BLaER1 treated with 17β-estradiol and CSF1 and Interleukin-3, amounts not matched to agents 10 nM and 100 nM (cell line): ENCODE results near the gene ADAMTS2.

ENCODE experiments used
- H3K27ac ChIP-seq, 11 experiments: shearing (Covaris generic); formaldehyde crosslinking; 2 replicates each; pipeline ENCODE4 v1.8.1; 2022
- H3K27me3 ChIP-seq, 11 experiments: shearing (Covaris generic); formaldehyde crosslinking; 2 replicates each; pipeline ENCODE4 v1.8.1; 2022
- H3K36me3 ChIP-seq, 11 experiments: shearing (Covaris generic); formaldehyde crosslinking; 2 replicates each; pipeline ENCODE4 v1.8.1; 2022
- H3K4me1 ChIP-seq, 10 experiments: shearing (Covaris generic); formaldehyde crosslinking; 2 replicates each; pipeline ENCODE4 v1.8.1; 2022
- H3K4me2 ChIP-seq, 11 experiments: shearing (Covaris generic); formaldehyde crosslinking; 2 replicates each; pipeline ENCODE4 v1.8.1; 2022
- H3K4me3 ChIP-seq, 10 experiments: shearing (Covaris generic); formaldehyde crosslinking; 2 replicates each; pipeline ENCODE4 v1.8.1; 2022
- H3K9ac ChIP-seq, 11 experiments: shearing (Covaris generic); formaldehyde crosslinking; 2 replicates each; pipeline ENCODE4 v1.8.1; 2022
- H3K9me3 ChIP-seq, 11 experiments: shearing (Covaris generic); formaldehyde crosslinking; replicated peaks in 1 of 11; 2 replicates each; pipeline ENCODE4 v1.8.1; 2022
- H4K20me1 ChIP-seq, 11 experiments: shearing (Covaris generic); formaldehyde crosslinking; 2 replicates each; pipeline ENCODE4 v1.8.1; 2022
- Cebpa-rat ChIP-seq, 11 experiments: shearing (Covaris generic); IDR thresholded peaks; 2 replicates each; pipeline ENCODE4 v1.8.1; 2022

Gene ADAMTS2

DNA sequence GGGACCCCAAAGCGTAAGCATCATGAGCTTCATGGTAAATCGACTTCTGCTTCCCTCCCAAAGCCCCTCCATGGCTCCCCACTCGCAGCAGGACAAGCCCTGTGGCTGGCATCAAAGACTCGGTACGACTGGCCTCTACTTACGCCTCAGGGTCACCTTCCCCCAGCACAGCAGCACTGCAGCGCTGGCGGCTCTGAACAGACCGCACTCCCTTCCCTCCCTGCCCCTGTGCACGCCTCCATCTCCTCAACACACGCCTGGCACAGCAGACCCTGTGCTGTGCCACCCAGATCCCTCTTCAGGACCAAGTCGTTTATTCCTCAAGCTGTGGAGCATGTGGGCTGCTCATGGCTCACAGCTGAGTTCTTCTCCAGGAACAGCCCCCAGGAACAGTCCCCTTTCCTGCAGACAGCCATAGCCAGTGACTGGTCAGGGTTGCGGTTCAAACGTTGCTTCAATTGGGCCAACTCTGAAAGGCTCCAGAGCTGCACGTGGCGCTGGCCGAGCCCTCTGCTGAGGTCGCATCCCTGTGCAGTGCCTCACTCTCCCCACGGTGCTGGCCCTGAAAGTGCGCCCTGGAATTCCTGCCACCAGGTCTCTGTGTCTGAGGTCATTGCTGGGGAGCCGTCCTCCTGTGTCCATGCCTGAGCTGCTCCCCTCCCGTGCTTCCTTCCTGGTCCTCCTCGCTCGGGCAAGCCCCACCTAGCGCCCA is 197.1 kb downstream of the ADAMTS2 start:
- Histone ChIP-seq H4K20me1 (no peaks in the 10 kb centered on the region), H3K9me3 (peaks cover 0 to 8% (median 0%) of the 10 kb centered on the region in 11 experiments; a peak in 2 of 22 replicates), H3K4me2 (no peak overlapping the region), H3K36me3 (no peaks in the 10 kb centered on the region), H3K4me3 (no peak overlapping the region), H3K27ac (no peak overlapping the region), H3K27me3 (no peaks in the 10 kb centered on the region), H3K9ac (no peak overlapping the region), H3K4me1 (peaks cover 4 to 13% (median 7%) of the 10 kb centered on the region in 10 experiments)
- TF ChIP-seq Cebpa-rat (IDR thresholded peaks at IDR 0.05): no peak

- no peak for TF ChIP-seq Cebpa-rat (IDR thresholded peaks at IDR 0.05)
- Histone ChIP-seq H3K27ac (no peak overlapping the region), H3K9me3 (peaks cover 0 to 8% (median 0%) of the 10 kb centered on the region in 11 experiments; a peak in 2 of 22 replicates), H3K4me1 (peaks cover 15 to 31% (median 25%) of the 10 kb centered on the region in 10 experiments), H4K20me1 (no peaks in the 10 kb centered on the region), H3K4me2 (peak overlapping the region in 5 of 11 experiments; percentile 3 to 42 (median 16); a peak in 4 of 22 replicates), H3K9ac (no peak overlapping the region), H3K36me3 (no peaks in the 10 kb centered on the region), H3K4me3 (no peak overlapping the region), H3K27me3 (no peaks in the 10 kb centered on the region)
These were observed 199.0 kb downstream of the ADAMTS2 start for GRCh38 chr5:179146277-179146676.

DNA sequence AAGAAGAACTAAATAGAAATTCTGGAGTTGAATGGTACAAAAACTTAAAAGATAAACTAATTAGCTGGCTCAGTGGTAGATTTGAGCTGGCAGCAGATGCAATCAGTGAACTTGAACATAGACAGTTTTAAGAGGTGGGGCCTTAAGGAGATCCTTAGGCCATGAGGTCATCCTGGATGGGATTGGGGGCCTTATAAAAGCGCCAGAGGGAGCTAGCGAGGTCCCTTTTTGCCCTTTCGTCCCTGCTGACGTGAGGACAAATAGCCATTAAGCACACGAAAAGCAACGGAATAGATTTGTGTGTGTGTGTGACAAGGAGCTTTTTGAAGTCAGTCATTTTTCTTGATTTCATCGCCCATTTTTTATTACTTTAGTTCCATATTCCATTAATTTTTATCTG is 201.8 kb downstream of the ADAMTS2 start:
- Histone ChIP-seq H3K4me2 (peak overlapping the region; percentile 54 to 77 (median 70); a peak in 21 of 22 replicates), H3K27me3 (no peaks in the 10 kb centered on the region), H3K9me3 (peaks cover 0 to 8% (median 0%) of the 10 kb centered on the region in 11 experiments; a peak in 2 of 22 replicates), H3K27ac (peak overlapping the region in 7 of 11 experiments; percentile 45 to 69 (median 57); a peak in 15 of 22 replicates), H3K9ac (0 out of 22 replicates have a peak overlapping the region, but pooled peaks of 1 of the 11 experiments have one; percentile 45), H4K20me1 (no peaks in the 10 kb centered on the region; a peak in 1 of 22 replicates), H3K36me3 (no peaks in the 10 kb centered on the region), H3K4me1 (peaks cover 15 to 47% (median 35%) of the 10 kb centered on the region in 10 experiments), H3K4me3 (no peak overlapping the region)
- TF ChIP-seq Cebpa-rat (IDR thresholded peaks at IDR 0.05): no peak

GRCh38 chr5:179142434-179143198 is 202.6 kb downstream of the ADAMTS2 start:
- H3K27ac ChIP-seq: peak overlapping the region in 8 of 11 experiments; percentile 12 to 69 (median 52); a peak in 17 of 22 replicates
- no peaks in the 10 kb centered on the region for H3K36me3 ChIP-seq
- H3K4me2 ChIP-seq: peak overlapping the region; percentile 54 to 77 (median 70)
- H3K9me3 ChIP-seq: peaks cover 0 to 8% (median 0%) of the 10 kb centered on the region in 11 experiments; a peak in 2 of 22 replicates
- H3K4me1 ChIP-seq: peaks cover 15 to 55% (median 44%) of the 10 kb centered on the region in 10 experiments
- H3K9ac ChIP-seq: peak overlapping the region in 5 of 11 experiments; percentile 7 to 45 (median 25); a peak in 6 of 22 replicates
- H3K27me3 ChIP-seq: no peaks in the 10 kb centered on the region
- no peaks in the 10 kb centered on the region; a peak in 1 of 22 replicates for H4K20me1 ChIP-seq
- no peak overlapping the region for H3K4me3 ChIP-seq
- TF ChIP-seq Cebpa-rat (IDR thresholded peaks at IDR 0.05): no peak

GRCh38 chr5:179141867-179142266 is 203.4 kb downstream of the ADAMTS2 start:
- Histone ChIP-seq H3K9ac (peak overlapping the region in 3 of 11 experiments; percentile 17 to 45 (median 25); a peak in 1 of 22 replicates), H4K20me1 (no peaks in the 10 kb centered on the region; a peak in 1 of 22 replicates), H3K27ac (peak overlapping the region in 5 of 11 experiments; percentile 43 to 69 (median 67); a peak in 10 of 22 replicates), H3K4me2 (peak overlapping the region in 9 of 11 experiments; percentile 54 to 72 (median 69); a peak in 17 of 22 replicates), H3K27me3 (no peaks in the 10 kb centered on the region), H3K36me3 (no peaks in the 10 kb centered on the region), H3K4me1 (peaks cover 15 to 63% (median 44%) of the 10 kb centered on the region in 10 experiments), H3K4me3 (no peak overlapping the region), H3K9me3 (peaks cover 0 to 8% (median 0%) of the 10 kb centered on the region in 11 experiments; a peak in 2 of 22 replicates)
- no peak for TF ChIP-seq Cebpa-rat (IDR thresholded peaks at IDR 0.05)

DNA sequence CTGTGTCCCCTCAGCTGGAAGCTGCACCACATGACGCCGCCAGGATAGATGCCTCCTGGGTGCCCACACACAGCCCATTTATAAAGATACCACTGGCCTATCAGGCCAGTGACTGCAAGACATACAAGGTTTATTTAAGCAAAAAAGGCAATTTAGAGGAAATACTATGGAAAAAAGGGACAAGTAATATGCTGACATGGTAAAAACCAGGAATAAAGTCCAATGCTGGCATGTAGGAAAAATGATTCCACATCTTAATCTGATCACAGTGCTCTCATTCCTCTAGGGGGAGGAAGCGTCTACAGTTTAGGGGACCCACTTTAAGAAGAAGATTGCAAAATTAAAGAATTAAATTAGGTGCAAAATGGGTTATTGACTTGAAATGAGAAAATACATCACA is 205.0 kb downstream of the ADAMTS2 start:
- Histone ChIP-seq H3K9me3 (peaks cover 0 to 7% (median 0%) of the 10 kb centered on the region in 11 experiments; a peak in 2 of 22 replicates), H3K36me3 (no peaks in the 10 kb centered on the region), H3K4me1 (peaks cover 15 to 60% (median 42%) of the 10 kb centered on the region in 10 experiments), H3K27ac (no peak overlapping the region), H3K9ac (no peak overlapping the region), H3K4me3 (no peak overlapping the region), H4K20me1 (no peaks in the 10 kb centered on the region; a peak in 1 of 22 replicates), H3K4me2 (no peak overlapping the region), H3K27me3 (no peaks in the 10 kb centered on the region)
- no peak for TF ChIP-seq Cebpa-rat (IDR thresholded peaks at IDR 0.05)

GRCh38 chr5:179139936-179140235 is 205.4 kb downstream of the ADAMTS2 start:
- Histone ChIP-seq H3K9me3 (peaks cover 0 to 5% (median 0%) of the 10 kb centered on the region in 11 experiments; a peak in 1 of 22 replicates), H3K4me3 (no peak overlapping the region), H4K20me1 (no peaks in the 10 kb centered on the region; a peak in 1 of 22 replicates), H3K27ac (no peak overlapping the region), H3K4me2 (no peak overlapping the region), H3K4me1 (peaks cover 15 to 60% (median 42%) of the 10 kb centered on the region in 10 experiments), H3K36me3 (no peaks in the 10 kb centered on the region), H3K27me3 (no peaks in the 10 kb centered on the region), H3K9ac (no peak overlapping the region)
- no peak for TF ChIP-seq Cebpa-rat (IDR thresholded peaks at IDR 0.05)

DNA sequence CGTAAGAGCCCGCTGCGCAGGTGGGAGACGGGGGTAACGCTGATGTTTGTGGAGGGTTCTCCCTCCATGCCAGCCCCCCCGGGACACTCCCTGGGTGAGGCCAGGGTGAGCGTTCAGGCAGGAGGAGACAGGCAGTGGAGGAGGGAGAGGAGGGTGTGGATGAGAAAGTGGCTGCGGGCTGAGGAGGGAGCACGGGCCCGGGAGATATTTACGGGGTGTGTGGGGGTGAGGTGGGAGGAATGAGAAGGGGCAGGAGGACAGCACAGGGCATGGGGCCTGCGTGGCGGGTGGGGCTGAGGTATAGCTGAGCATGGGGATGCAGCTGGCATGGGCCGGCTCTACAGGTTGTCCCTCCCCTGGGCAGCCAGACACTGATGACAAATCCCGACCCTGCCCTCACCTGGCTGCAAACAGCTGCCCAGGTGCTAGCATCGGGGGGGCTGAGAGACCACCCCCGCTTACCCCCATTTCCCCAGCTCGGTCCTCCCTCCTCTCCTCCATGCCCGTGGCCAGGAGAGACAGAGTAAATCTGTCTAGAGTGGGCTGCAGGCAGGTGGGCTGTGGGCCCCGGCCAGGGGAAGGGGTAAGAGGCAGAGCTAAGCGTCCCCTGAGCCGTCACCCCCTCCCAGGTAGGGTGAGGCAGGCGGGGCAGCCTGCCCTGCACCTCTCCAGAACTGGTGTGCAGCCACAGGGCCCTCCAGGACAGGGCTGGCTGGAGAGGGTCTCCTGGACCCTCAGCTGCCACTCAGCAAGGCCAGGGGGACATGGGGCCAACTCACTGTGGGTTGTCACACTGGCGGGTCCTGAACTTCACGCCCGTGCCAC is 205.9 kb downstream of the ADAMTS2 start:
- H3K4me2 ChIP-seq: peak overlapping the region in 7 of 11 experiments; percentile 47 to 77 (median 66); a peak in 10 of 22 replicates
- peaks cover 15 to 60% (median 42%) of the 10 kb centered on the region in 10 experiments for H3K4me1 ChIP-seq
- no peaks in the 10 kb centered on the region for H3K27me3 ChIP-seq
- H3K27ac ChIP-seq: 0 out of 22 replicates have a peak overlapping the region, but pooled peaks of 1 of the 11 experiments have one; percentile 21
- no peak for TF ChIP-seq Cebpa-rat (IDR thresholded peaks at IDR 0.05)
- peaks cover 0 to 3% (median 0%) of the 10 kb centered on the region in 11 experiments; a peak in 1 of 22 replicates for H3K9me3 ChIP-seq
- no peaks in the 10 kb centered on the region; a peak in 1 of 22 replicates for H4K20me1 ChIP-seq
- no peaks in the 10 kb centered on the region for H3K36me3 ChIP-seq
- no peak overlapping the region for H3K4me3 ChIP-seq
- no peak overlapping the region for H3K9ac ChIP-seq
